Stimulated activated CD8-positive, alpha-beta memory T cell treated with anti-CD3 and anti-CD28 coated beads, Interleukin-12 subunit alpha, Interleukin-12 subunit beta, amount 100 ng/mL, for 24 hours (primary cell): ENCODE results near the gene FXYD2.
"Not testable (repeated sequence)": the region's sequence is repeated elsewhere in the genome, so short reads cannot be mapped to it uniquely, and the experiment has no call there.

ENCODE experiments used
- DNase-seq: peaks from one replicate; pipeline ENCODE4 v3.0.0-alpha.2; 2020; ENCODE audit errors: extremely low read depth

FXYD2 gene

GRCh38 chr11:117820516-117820915 is 4.0 kb downstream of the FXYD2 start:
- DNase-seq: no peak

GRCh38 chr11:117820071-117820470 is 4.5 kb downstream of the FXYD2 start:
- DNase-seq: no peak

- no peak for DNase-seq
These were observed 5.2 kb downstream of the FXYD2 start for GRCh38 chr11:117819096-117820040.

GRCh38 chr11:117818041-117818873 is 6.3 kb downstream of the FXYD2 start:
- DNase-seq: no peak

GRCh38 chr11:117817368-117818040 is 7.0 kb downstream of the FXYD2 start:
- DNase-seq: peak; percentile 66

GRCh38 chr11:117816846-117817367 is 7.6 kb downstream of the FXYD2 start:
- no peak for DNase-seq

- no peak for DNase-seq
These were observed 8.3 kb downstream of the FXYD2 start for GRCh38 chr11:117816151-117816741.

- DNase-seq: peak; percentile 38
These were observed 9.2 kb downstream of the FXYD2 start for GRCh38 chr11:117815262-117815803.

- peak; percentile 39 for DNase-seq
These were observed 9.7 kb downstream of the FXYD2 start for GRCh38 chr11:117814766-117815261.

GRCh38 chr11:117814204-117814765 is 10.3 kb downstream of the FXYD2 start:
- no peak for DNase-seq

GRCh38 chr11:117810056-117810451 is 14.5 kb downstream of the FXYD2 start:
- DNase-seq: not testable (repeated sequence)

- no peak for DNase-seq
These were observed 15.1 kb downstream of the FXYD2 start for GRCh38 chr11:117809236-117810055.

GRCh38 chr11:117808784-117809183 is 15.8 kb downstream of the FXYD2 start:
- DNase-seq: no peak

GRCh38 chr11:117807482-117808327 is 16.8 kb downstream of the FXYD2 start:
- DNase-seq: no peak

- DNase-seq: no peak
These were observed 17.7 kb downstream of the FXYD2 start for GRCh38 chr11:117806846-117807245.

- no peak for DNase-seq
These were observed 19.5 kb downstream of the FXYD2 start for GRCh38 chr11:117805045-117805444.

GRCh38 chr11:117803896-117804295 is 20.6 kb downstream of the FXYD2 start:
- DNase-seq: no peak

GRCh38 chr11:117799634-117800033 is 24.9 kb downstream of the FXYD2 start:
- no peak for DNase-seq
